ENCODE results near the gene GPR108.

DNA sequence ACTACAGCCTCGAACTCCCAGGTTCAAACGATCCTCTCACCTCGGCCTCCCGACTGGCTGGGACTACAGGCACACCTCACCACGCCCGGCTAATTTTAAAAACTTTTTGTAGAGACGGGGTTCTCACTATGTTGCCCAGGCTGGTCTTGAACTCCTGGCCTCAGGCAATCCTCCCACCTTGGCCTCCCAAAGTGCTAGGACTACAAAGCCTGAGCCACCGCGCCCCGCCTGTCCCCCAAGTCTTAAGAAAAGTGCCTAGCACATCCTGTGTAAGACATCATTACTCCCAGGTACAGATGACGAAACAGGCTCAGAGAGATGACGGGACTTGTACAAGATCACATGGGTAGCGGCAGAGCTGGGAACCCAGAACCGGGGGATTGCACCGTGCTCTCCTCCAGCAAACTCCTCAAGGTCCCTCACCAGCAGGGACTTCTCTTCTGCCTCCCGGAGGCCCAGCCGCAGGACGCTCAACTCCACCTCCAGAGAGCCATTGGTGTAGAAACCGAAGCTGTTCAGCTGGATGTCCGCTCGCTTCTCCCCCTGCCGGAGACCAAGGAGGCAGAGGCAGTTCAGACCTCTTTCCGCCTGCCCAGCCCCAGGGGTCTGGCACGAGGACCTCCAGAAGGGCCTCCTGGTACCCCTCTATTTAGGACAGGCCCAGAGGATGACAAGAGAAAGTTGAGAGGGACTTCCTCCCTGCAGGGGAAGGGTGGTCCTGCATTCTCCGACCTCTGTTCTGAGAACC, 1.0 kb downstream of the GPR108 start:
- peak; percentile 64 for TF ChIP-seq CTCF (conservative IDR thresholded peaks at IDR 0.05; ENCODE audit: low read depth, low read length)
- no peak for TF ChIP-seq EZH2 (IDR thresholded peaks at IDR 0.05; ENCODE audit: borderline replicate concordance, low read depth, low read length, poor library complexity, severe bottlenecking)
